WTC11 (cell line): Measurements from ENCODE around the gene LBH. TPM values are rescaled to one million over a fixed set of nuclear protein-coding genes. Genes with fewer than 3 reads are reported as not detected.

Experiments used
- ATAC-seq: fragments of 200-7000 bp; cut with Tn5 transposase; 2 replicates; pipeline ENCODE4 v1.10.0; 2021; ENCODE audit warnings: mild to moderate bottlenecking, moderate library complexity
- CTCF ChIA-PET: fragments of 300-600 bp; sonication (Branson Sonifier 250); formaldehyde crosslinking; loops from one replicate; lab custom pipeline; 2021; ENCODE audit warnings: antibody characterized with exemption; lab: Charles Lee
- POLR2A ChIA-PET: fragments of 350-600 bp; sonication (Branson Sonifier 250); formaldehyde crosslinking; loops from one replicate; lab custom pipeline; 2021; ENCODE audit warnings: antibody characterized with exemption; lab: Charles Lee
- DNase-seq: peaks from one replicate; pipeline ENCODE4 v3.0.0; 2021; ENCODE audit warnings: low spot score
- H3K27ac Mint-ChIP-seq: 2 replicates; pipeline ENCODE4 v1.8.0; 2021; ENCODE audit warnings: mixed read lengths
- H3K27me3 Mint-ChIP-seq: 2 replicates; pipeline ENCODE4 v1.8.0; 2021; ENCODE audit warnings: low read depth, mild to moderate bottlenecking, moderate library complexity, mixed read lengths
- H3K36me3 Mint-ChIP-seq: 2 replicates; pipeline ENCODE4 v1.8.0; 2021; ENCODE audit warnings: mixed read lengths
- H3K4me1 Mint-ChIP-seq: 2 replicates; pipeline ENCODE4 v1.8.0; 2022; ENCODE audit warnings: mixed read lengths
- H3K4me3 Mint-ChIP-seq: 2 replicates; pipeline ENCODE4 v1.8.0; 2021; ENCODE audit warnings: mild to moderate bottlenecking, moderate library complexity, mixed read lengths
- H3K9me3 Mint-ChIP-seq: 2 replicates; pipeline ENCODE4 v1.8.0; 2021; ENCODE audit warnings: mixed read lengths
- CBFB ChIP-seq: sonication (generic); formaldehyde crosslinking; IDR thresholded peaks from 2 replicates; pipeline ENCODE4 v1.8.1; 2022; ENCODE audit warnings: mild to moderate bottlenecking, low read depth, missing genetic modification reagents
- GABPB1 ChIP-seq: sonication (generic); formaldehyde crosslinking; IDR thresholded peaks from 2 replicates; pipeline ENCODE4 v1.8.1; 2023; ENCODE audit warnings: mild to moderate bottlenecking, missing genetic modification reagents
- GTF2I ChIP-seq: fragments of 250-450 bp; sonication (Bioruptor Pico); conservative IDR thresholded peaks from 2 replicates; pipeline ENCODE4 v1.4.0; 2021; ENCODE audit warnings: mild to moderate bottlenecking
- HMGA2 ChIP-seq: fragments of 250-450 bp; sonication (Bioruptor Pico); IDR thresholded peaks from 2 replicates; pipeline ENCODE4 v1.4.0; 2021; ENCODE audit warnings: mild to moderate bottlenecking, moderate library complexity
- IRF1 ChIP-seq: sonication (generic); formaldehyde crosslinking; IDR thresholded peaks from 2 replicates; pipeline ENCODE4 v1.8.0; 2023; ENCODE audit warnings: missing genetic modification reagents
- IRF2 ChIP-seq: sonication (generic); formaldehyde crosslinking; IDR thresholded peaks from 2 replicates; pipeline ENCODE4 v1.8.0; 2022; ENCODE audit warnings: low read depth, missing genetic modification reagents, borderline replicate concordance
- JAZF1 ChIP-seq: fragments of 250-450 bp; sonication (Bioruptor Pico); IDR thresholded peaks from 2 replicates; pipeline ENCODE4 v1.9.0; 2021; ENCODE audit warnings: moderate library complexity, mild to moderate bottlenecking, inconsistent platforms
- JUN ChIP-seq: sonication (generic); formaldehyde crosslinking; IDR thresholded peaks from 2 replicates; pipeline ENCODE4 v1.8.0; 2023; ENCODE audit warnings: mild to moderate bottlenecking, missing genetic modification reagents
- KAT7 ChIP-seq: sonication (generic); formaldehyde crosslinking; IDR thresholded peaks from 2 replicates; pipeline ENCODE4 v1.8.1; 2023; ENCODE audit warnings: missing genetic modification reagents, mild to moderate bottlenecking, borderline replicate concordance
- NR2C2 ChIP-seq: sonication (generic); formaldehyde crosslinking; IDR thresholded peaks from 2 replicates; pipeline ENCODE4 v1.8.0; 2022; ENCODE audit warnings: mild to moderate bottlenecking, missing genetic modification reagents
- NR3C1 ChIP-seq: sonication (generic); formaldehyde crosslinking; conservative IDR thresholded peaks from 2 replicates; pipeline ENCODE4 v1.8.1; 2023; ENCODE audit warnings: low read depth, mild to moderate bottlenecking, missing genetic modification reagents
- PRDM15 ChIP-seq: sonication (generic); formaldehyde crosslinking; IDR thresholded peaks from 2 replicates; pipeline ENCODE4 v1.8.0; 2022; ENCODE audit warnings: missing genetic modification reagents
- PREB ChIP-seq: sonication (generic); formaldehyde crosslinking; IDR thresholded peaks from 2 replicates; pipeline ENCODE4 v1.8.1; 2022; ENCODE audit warnings: mild to moderate bottlenecking, missing genetic modification reagents, moderate library complexity, borderline replicate concordance
- TEAD1 ChIP-seq: sonication (generic); formaldehyde crosslinking; IDR thresholded peaks from 2 replicates; pipeline ENCODE4 v1.8.0; 2022; ENCODE audit warnings: mild to moderate bottlenecking, missing genetic modification reagents
- USF1 ChIP-seq: sonication (generic); formaldehyde crosslinking; IDR thresholded peaks from 2 replicates; pipeline ENCODE4 v1.8.0; 2022; ENCODE audit warnings: mild to moderate bottlenecking, missing genetic modification reagents
- USF2 ChIP-seq: sonication (generic); formaldehyde crosslinking; IDR thresholded peaks from 2 replicates; pipeline ENCODE4 v1.8.1; 2023; ENCODE audit warnings: mild to moderate bottlenecking, missing genetic modification reagents, moderate library complexity
- ZNF263 ChIP-seq: sonication (generic); formaldehyde crosslinking; IDR thresholded peaks from 2 replicates; pipeline ENCODE4 v1.8.1; 2022; ENCODE audit warnings: low read depth, mild to moderate bottlenecking, moderate library complexity, missing genetic modification reagents
- ZNF317 ChIP-seq: sonication (generic); formaldehyde crosslinking; IDR thresholded peaks from 2 replicates; pipeline ENCODE4 v1.8.1; 2023; ENCODE audit warnings: low read depth, mild to moderate bottlenecking, moderate library complexity, missing genetic modification reagents, borderline replicate concordance
- ZNF423 ChIP-seq: fragments of 250-450 bp; sonication (Bioruptor Pico); IDR thresholded peaks from 2 replicates; pipeline ENCODE4 v2.1.2; 2022; ENCODE audit warnings: mild to moderate bottlenecking, moderate library complexity
- ZNF512 ChIP-seq: sonication (generic); formaldehyde crosslinking; IDR thresholded peaks from 2 replicates; pipeline ENCODE4 v1.8.1; 2022; ENCODE audit warnings: missing genetic modification reagents, borderline replicate concordance
- ZNF532 ChIP-seq: fragments of 250-450 bp; sonication (Bioruptor Pico); IDR thresholded peaks from 2 replicates; pipeline ENCODE4 v1.9.0; 2021; ENCODE audit warnings: mild to moderate bottlenecking, borderline replicate concordance
- total RNA-seq: library from RNA; stranded (reverse); gene quantifications from 3 replicates; pipeline ENCODE4 v1.2.3, GENCODE V29; 2021

LBH gene
- total RNA-seq, 1 experiment from 2014 or later = 47.3 TPM

GRCh38 chr2:30204281-30204680 lies 27.1 kb upstream of the LBH start:
- DNase-seq = no peak
- ChIA-PET CTCF (interaction anchor here (0.6 to 2.9 kb wide), 4 partner anchors 12 to 507 kb away, joined by 3 to 15 read pairs (median 8); no protein-coding TSS in a partner anchor), POLR2A (no interaction called here)
- H3K4me3 Mint-ChIP-seq = no peak overlapping the region
- peaks cover 6% of the 10 kb centered on the region for H3K4me1 Mint-ChIP-seq
- H3K9me3 Mint-ChIP-seq = no peaks in the 10 kb centered on the region
- no peaks in the 10 kb centered on the region for H3K27me3 Mint-ChIP-seq
- no peak for ATAC-seq
- H3K27ac Mint-ChIP-seq = no peak overlapping the region
- no peak for TF ChIP-seq NR2C2 (CRISPR knock-in tag)
- no peak for TF ChIP-seq JAZF1 (CRISPR knock-in tag)
- no peak for TF ChIP-seq IRF2 (CRISPR knock-in tag)
- TF ChIP-seq PREB (CRISPR knock-in tag) = no peak
- no peak for TF ChIP-seq TEAD1
- TF ChIP-seq ZNF512 (CRISPR knock-in tag) = no peak
- no peak for TF ChIP-seq PRDM15 (CRISPR knock-in tag)
- no peak for TF ChIP-seq GTF2I
- no peak for TF ChIP-seq IRF1 (CRISPR knock-in tag)
- TF ChIP-seq ZNF317 (CRISPR knock-in tag) = no peak
- TF ChIP-seq ZNF423 (CRISPR knock-in tag) = no peak
- no peak for TF ChIP-seq ZNF532 (CRISPR knock-in tag)
- no peak for TF ChIP-seq JUN (CRISPR knock-in tag)
- TF ChIP-seq KAT7 (CRISPR knock-in tag) = no peak
- TF ChIP-seq, all 79 proteins: peak for 0
- H3K36me3 Mint-ChIP-seq = no peaks in the 10 kb centered on the region

GRCh38 chr2:30205456-30205855 lies 25.9 kb upstream of the LBH start:
- POLR2A ChIA-PET = no interaction called here
- TF ChIP-seq HMGA2 (CRISPR knock-in tag) (no peak), CBFB (CRISPR knock-in tag) (no peak), NR3C1 (CRISPR knock-in tag) (no peak), USF2 (CRISPR knock-in tag) (no peak), GABPB1 (CRISPR knock-in tag) (no peak), ZNF263 (no peak), USF1 (CRISPR knock-in tag) (no peak)

More at GRCh38 chr2:30205456-30205855, 25.9 kb upstream of the LBH start:
- Mint-ChIP-seq H3K4me1 (peaks cover 6% of the 10 kb centered on the region), H3K4me3 (no peak overlapping the region), H3K9me3 (no peaks in the 10 kb centered on the region), H3K27ac (no peak overlapping the region), H3K27me3 (no peaks in the 10 kb centered on the region), H3K36me3 (no peaks in the 10 kb centered on the region)
- CTCF ChIA-PET = interaction anchor here (1.4 to 5.6 kb wide), 4 partner anchors 34 to 506 kb away, joined by 3 to 62 read pairs (median 14); no protein-coding TSS in a partner anchor
- ATAC-seq (no peak), DNase-seq (no peak)
